ENCODE results near the gene S100B. TPM values are rescaled to one million over a fixed set of nuclear protein-coding genes. Genes with fewer than 3 reads are reported as not detected.

S100B gene
- total RNA-seq, 1 experiment from 2014 or later, result not detected

GRCh38 chr21:46572850-46573249 is 32.0 kb downstream of the S100B start:
- intact Hi-C loops (cut with micrococcal nuclease), result no loop called here
- Mint-ChIP-seq H3K27ac (ENCODE audit: low read depth, unreplicated experiment) (no peak overlapping the region), H3K9me3 (ENCODE audit: unreplicated experiment) (peaks cover 8% of the 10 kb centered on the region), H3K4me1 (ENCODE audit: insufficient read depth, unreplicated experiment) (no peaks in the 10 kb centered on the region), H3K36me3 (ENCODE audit: insufficient read depth, unreplicated experiment) (peaks cover 35% of the 10 kb centered on the region), H3K27me3 (ENCODE audit: insufficient read depth, unreplicated experiment) (no peaks in the 10 kb centered on the region), H3K4me3 (ENCODE audit: unreplicated experiment) (no peak overlapping the region)
- no TSS peak for BruUV-seq (replicated peaks)
- no peak for DNase-seq (ENCODE audit: unreplicated experiment)
- TF ChIP-seq CTCF (IDR thresholded peaks at IDR 0.05; ENCODE audit: unreplicated experiment), result no peak
- POLR2A ChIA-PET, result interaction anchor here (0.6 kb wide), 1 partner anchor 47 kb away, joined by 3 read pairs; no protein-coding TSS in a partner anchor
- CTCF ChIA-PET, result no interaction called here

- no peak for DNase-seq (ENCODE audit: unreplicated experiment)
- Mint-ChIP-seq H3K4me1 (ENCODE audit: insufficient read depth, unreplicated experiment) (no peaks in the 10 kb centered on the region), H3K4me3 (ENCODE audit: unreplicated experiment) (no peak overlapping the region), H3K27me3 (ENCODE audit: insufficient read depth, unreplicated experiment) (no peaks in the 10 kb centered on the region), H3K9me3 (ENCODE audit: unreplicated experiment) (no peaks in the 10 kb centered on the region), H3K27ac (ENCODE audit: low read depth, unreplicated experiment) (no peak overlapping the region), H3K36me3 (ENCODE audit: insufficient read depth, unreplicated experiment) (peaks cover 44% of the 10 kb centered on the region)
- ChIA-PET CTCF (no interaction called here), POLR2A (no interaction called here)
- intact Hi-C loops (cut with micrococcal nuclease), result no loop called here
- no peak for TF ChIP-seq CTCF (IDR thresholded peaks at IDR 0.05; ENCODE audit: unreplicated experiment)
- BruUV-seq (replicated peaks), result no TSS peak
Observed at GRCh38 chr21:46570631-46571030, 34.3 kb downstream of the S100B start.

GRCh38 chr21:46570119-46570518 is 34.8 kb downstream of the S100B start:
- peaks cover 49% of the 10 kb centered on the region for H3K36me3 Mint-ChIP-seq (ENCODE audit: insufficient read depth, unreplicated experiment)
- H3K9me3 Mint-ChIP-seq (ENCODE audit: unreplicated experiment), result no peaks in the 10 kb centered on the region
- H3K27ac Mint-ChIP-seq (ENCODE audit: low read depth, unreplicated experiment), result no peak overlapping the region
- ChIA-PET POLR2A (no interaction called here), CTCF (no interaction called here)
- no TSS peak for BruUV-seq (replicated peaks)
- H3K4me1 Mint-ChIP-seq (ENCODE audit: insufficient read depth, unreplicated experiment), result no peaks in the 10 kb centered on the region
- intact Hi-C loops (cut with micrococcal nuclease), result no loop called here
- H3K4me3 Mint-ChIP-seq (ENCODE audit: unreplicated experiment), result no peak overlapping the region
- no peaks in the 10 kb centered on the region for H3K27me3 Mint-ChIP-seq (ENCODE audit: insufficient read depth, unreplicated experiment)
- no peak for TF ChIP-seq CTCF (IDR thresholded peaks at IDR 0.05; ENCODE audit: unreplicated experiment)
- no peak for DNase-seq (ENCODE audit: unreplicated experiment)

- Mint-ChIP-seq H3K9me3 (ENCODE audit: unreplicated experiment) (no peaks in the 10 kb centered on the region), H3K36me3 (ENCODE audit: insufficient read depth, unreplicated experiment) (peaks cover 53% of the 10 kb centered on the region), H3K4me1 (ENCODE audit: insufficient read depth, unreplicated experiment) (no peaks in the 10 kb centered on the region), H3K27ac (ENCODE audit: low read depth, unreplicated experiment) (no peak overlapping the region), H3K4me3 (ENCODE audit: unreplicated experiment) (no peak overlapping the region), H3K27me3 (ENCODE audit: insufficient read depth, unreplicated experiment) (no peaks in the 10 kb centered on the region)
- intact Hi-C loops (cut with micrococcal nuclease), result no loop called here
- TF ChIP-seq CTCF (IDR thresholded peaks at IDR 0.05; ENCODE audit: unreplicated experiment), result no peak
- POLR2A ChIA-PET, result interaction anchor here (1.2 kb wide), 1 partner anchor 12 kb away, joined by 5 read pairs; no protein-coding TSS in a partner anchor
- no peak for DNase-seq (ENCODE audit: unreplicated experiment)
- CTCF ChIA-PET, result no interaction called here
- BruUV-seq (replicated peaks), result no TSS peak
Observed at GRCh38 chr21:46569081-46569480, 35.8 kb downstream of the S100B start.
